SK-N-SH (cell line): ENCODE data around the gene MALRD1. TPM values are rescaled to one million over a fixed set of nuclear protein-coding genes. Genes with fewer than 3 reads are reported as not detected.

Source experiments
- CTCF ChIA-PET: fragments of 300-600, 350-600 bp; formaldehyde crosslinking; extraction: SDS; loops from one replicate; lab custom pipeline; 2021; lab: Yijun Ruan, JAX
- POLR2A ChIA-PET: fragments of 350-600 bp; sonication (Branson Sonifier 250); formaldehyde crosslinking; extraction: SDS; loops from one replicate; lab custom pipeline; 2020; ENCODE audit warnings: antibody characterized with exemption, inconsistent platforms; lab: Yijun Ruan, JAX
- DNase-seq: peaks from one replicate; pipeline ENCODE4 v3.0.0; 2012
- H2AFZ ChIP-seq: fragments of 200-600 bp; sonication (generic); 2 replicates; pipeline ENCODE4 v1.8.1; 2016; ENCODE audit warnings: antibody characterized with exemption, mild to moderate bottlenecking, low read depth
- H3F3A ChIP-seq: fragments of 200-600 bp; sonication (generic); replicated peaks from 2 replicates; pipeline ENCODE3; 2016; ENCODE audit warnings: antibody characterized with exemption, mild to moderate bottlenecking; ENCODE audit not compliant: insufficient read depth
- H3K27ac ChIP-seq, 2 experiments: fragments of 200-500 bp in 1 of 2; fragments of 200-600 bp in 1 of 2; sonication (Bioruptor generic) in 1 of 2; sonication (generic), shearing (Covaris generic) in 1 of 2; 2 replicates each; pipeline versions ENCODE4 v1.5.1 to v1.6.1; 2014 to 2016; ENCODE audit warnings: low read depth in 2 of 2, inconsistent platforms in 1 of 2, low read length in 1 of 2, mild to moderate bottlenecking in 1 of 2, mixed read lengths in 1 of 2
- H3K27me3 ChIP-seq: fragments of 200-600 bp; sonication (generic), shearing (Covaris generic); 2 replicates; pipeline ENCODE4 v1.6.1; 2016; ENCODE audit warnings: mixed run types; ENCODE audit not compliant: insufficient read depth
- H3K36me3 ChIP-seq, 2 experiments: fragments of 200-500 bp in 1 of 2; fragments of 200-600 bp in 1 of 2; sonication (Bioruptor generic) in 1 of 2; sonication (generic) in 1 of 2; replicated peaks in 1 of 2; 2 replicates each; pipeline versions ENCODE3 to v1.5.1; 2014 to 2016; ENCODE audit warnings: low read length in 1 of 2, mild to moderate bottlenecking in 1 of 2; ENCODE audit not compliant: insufficient read depth in 2 of 2, control insufficient read depth in 1 of 2
- H3K4me1 ChIP-seq, 2 experiments: fragments of 200-500 bp in 1 of 2; fragments of 200-600 bp in 1 of 2; sonication (Bioruptor generic) in 1 of 2; sonication (generic), shearing (Covaris generic) in 1 of 2; 2 replicates each; pipeline versions ENCODE4 v1.5.1 to v1.6.1; 2014 to 2016; ENCODE audit warnings: low read depth in 1 of 2, low read length in 1 of 2, mixed run types in 1 of 2; ENCODE audit not compliant: insufficient read depth in 2 of 2, control insufficient read depth in 1 of 2
- H3K4me2 ChIP-seq: fragments of 200-600 bp; sonication (generic), shearing (Covaris generic); 2 replicates; pipeline ENCODE4 v1.6.1; 2017; ENCODE audit warnings: mixed run types
- H3K4me3 ChIP-seq, 2 experiments: fragments of 200-500 bp in 1 of 2; fragments of 200-600 bp in 1 of 2; sonication (Bioruptor generic) in 1 of 2; sonication (generic), shearing (Covaris generic) in 1 of 2; 2 replicates each; pipeline versions ENCODE4 v1.5.1 to v1.8.1; 2014 to 2016; ENCODE audit warnings: low read depth in 2 of 2, inconsistent platforms in 1 of 2, low read length in 1 of 2, mild to moderate bottlenecking in 1 of 2, mixed read lengths in 1 of 2, moderate library complexity in 1 of 2
- H3K79me2 ChIP-seq: fragments of 200-600 bp; sonication (generic); 2 replicates; pipeline ENCODE4 v1.8.1; 2017; ENCODE audit warnings: mild to moderate bottlenecking; ENCODE audit not compliant: insufficient read depth
- H3K9ac ChIP-seq: fragments of 200-600 bp; sonication (generic); 2 replicates; pipeline ENCODE4 v1.6.1; 2017; ENCODE audit warnings: mixed run types
- H3K9me2 ChIP-seq: fragments of 200-600 bp; sonication (generic); 2 replicates; pipeline ENCODE4 v1.6.1; 2017; ENCODE audit warnings: mixed run types
- H3K9me3 ChIP-seq: fragments of 200-600 bp; sonication (generic); 2 replicates; pipeline ENCODE4 v1.6.1; 2017; ENCODE audit warnings: mixed run types, mild to moderate bottlenecking, moderate library complexity
- H4K20me1 ChIP-seq: fragments of 200-600 bp; sonication (generic); 2 replicates; pipeline ENCODE4 v1.6.1; 2017; ENCODE audit warnings: mild to moderate bottlenecking, mixed run types; ENCODE audit not compliant: insufficient read depth
- CTCF ChIP-seq: fragments of 200-600 bp; sonication (generic); IDR thresholded peaks from 2 replicates; pipeline ENCODE4 v1.6.1; 2017; ENCODE audit warnings: antibody characterized with exemption, mild to moderate bottlenecking, moderate library complexity
- FOXJ3 ChIP-seq: sonication (generic); formaldehyde crosslinking; IDR thresholded peaks from 2 replicates; pipeline ENCODE4 v1.5.1; 2020; ENCODE audit warnings: mild to moderate bottlenecking, missing genetic modification reagents
- FOXM1 ChIP-seq: IDR thresholded peaks from 2 replicates; pipeline ENCODE4 v1.4.0; 2012; ENCODE audit warnings: low read depth, mild to moderate bottlenecking
- GABPA ChIP-seq: IDR thresholded peaks from 2 replicates; pipeline ENCODE4 v1.4.0; 2012; ENCODE audit warnings: low read depth, mild to moderate bottlenecking
- MEF2A ChIP-seq: IDR thresholded peaks from 2 replicates; pipeline ENCODE4 v1.4.0; 2012; ENCODE audit warnings: low read depth, borderline replicate concordance
- NRF1 ChIP-seq: IDR thresholded peaks from 2 replicates; pipeline ENCODE4 v1.6.1; 2012; ENCODE audit warnings: low read depth, mild to moderate bottlenecking, low read length
- RAD21 ChIP-seq: IDR thresholded peaks from 2 replicates; pipeline ENCODE4 v1.6.1; 2012; ENCODE audit warnings: mild to moderate bottlenecking, low read length
- REST ChIP-seq: IDR thresholded peaks from 2 replicates; pipeline ENCODE4 v1.6.1; 2012; ENCODE audit warnings: mild to moderate bottlenecking, low read depth, low read length, moderate library complexity
- RXRA ChIP-seq: IDR thresholded peaks from 2 replicates; pipeline ENCODE4 v1.4.0; 2012; ENCODE audit warnings: low read depth, mild to moderate bottlenecking, borderline replicate concordance
- SIN3A ChIP-seq: IDR thresholded peaks from 2 replicates; pipeline ENCODE4 v1.6.1; 2012; ENCODE audit warnings: low read depth, mild to moderate bottlenecking, low read length, moderate library complexity, borderline replicate concordance
- SMC3 ChIP-seq: IDR thresholded peaks from 2 replicates; pipeline ENCODE4 v1.6.1; 2012; ENCODE audit warnings: low read depth, low read length, improper control_type of control experiment
- TAF1 ChIP-seq: IDR thresholded peaks from 2 replicates; pipeline ENCODE4 v1.6.1; 2012; ENCODE audit warnings: low read depth, mild to moderate bottlenecking, low read length, moderate library complexity, borderline replicate concordance
- TCF12 ChIP-seq: IDR thresholded peaks from 2 replicates; pipeline ENCODE4 v1.4.0; 2012
- WGBS: methylation state at CpG from one replicate; pipeline ENCODE4 v1.1.6; 2017; ENCODE audit warnings: low lambda C conversion rate; 5-methylcytosine and 5-hydroxymethylcytosine counted together
- polyA plus RNA-seq, 3 experiments: library from polyadenylated mRNA; depleted of rRNA; stranded (reverse); fragments of >200 nt; gene quantifications; 2 replicates each; pipeline ENCODE4 v1.2.3, GENCODE V29; 2012
- TF ChIP-seq, protein P1 (sequence below): IDR thresholded peaks from 2 replicates; pipeline ENCODE4 v1.4.0; 2012; ENCODE audit warnings: low read depth
- TF ChIP-seq, protein P2 (sequence below): IDR thresholded peaks from 2 replicates; pipeline ENCODE4; 2012

Gene MALRD1
- polyA plus RNA-seq, 1 of the 3 experiments (the other 2 are of a cell fraction) = not detected

DNA sequence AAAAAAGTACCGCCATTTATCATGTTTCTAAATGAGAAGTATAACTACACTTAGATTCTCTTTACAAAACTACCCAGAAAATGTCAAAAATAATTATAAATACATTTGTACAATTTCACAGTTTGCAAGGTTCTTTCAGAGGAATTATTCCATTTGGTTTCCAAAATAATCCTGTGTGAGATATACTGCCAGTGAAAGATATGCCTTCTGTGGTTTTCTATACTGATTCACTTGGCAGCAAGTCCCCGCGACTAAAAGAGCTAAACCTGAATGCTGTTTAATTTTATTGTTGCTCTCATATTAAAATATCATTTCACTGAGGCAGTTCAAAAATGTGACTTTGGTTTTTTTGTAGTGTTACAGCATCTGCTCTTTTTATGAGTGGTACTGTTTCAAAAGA is 402.8 kb downstream of the MALRD1 start (continued):
- no peak for TF ChIP-seq CTCF

DNA sequence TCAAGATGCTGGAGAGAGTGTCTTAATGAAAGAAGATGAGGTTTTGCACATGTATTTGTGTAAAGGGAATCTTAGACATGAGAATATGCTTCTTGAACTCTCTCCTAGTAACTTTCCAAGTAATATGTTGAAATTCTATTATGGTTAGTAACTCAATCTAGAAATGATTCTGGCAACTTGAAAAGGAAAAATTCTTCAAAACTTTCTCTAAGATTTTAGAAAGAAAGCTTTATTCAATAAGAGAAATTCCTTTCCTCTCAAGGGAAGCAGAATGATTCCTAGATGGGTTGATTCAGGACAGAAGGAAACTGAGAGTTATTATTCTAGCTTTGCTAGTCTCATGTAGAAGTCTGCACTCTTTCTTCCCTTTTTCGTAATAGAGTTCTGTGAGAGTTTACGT is 403.3 kb downstream of the MALRD1 start:
- H4K20me1 ChIP-seq = no peaks in the 10 kb centered on the region
- H3K4me1 ChIP-seq = no peaks in the 10 kb centered on the region
- no peak overlapping the region for H3K27ac ChIP-seq
- DNase-seq = no peak
- TF ChIP-seq CTCF = no peak
- no peak for TF ChIP-seq FOXJ3
- TF ChIP-seq, protein P1, sequence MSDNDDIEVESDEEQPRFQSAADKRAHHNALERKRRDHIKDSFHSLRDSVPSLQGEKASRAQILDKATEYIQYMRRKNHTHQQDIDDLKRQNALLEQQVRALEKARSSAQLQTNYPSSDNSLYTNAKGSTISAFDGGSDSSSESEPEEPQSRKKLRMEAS = no peak
- no peak for TF ChIP-seq FOXM1
- no peak for TF ChIP-seq SIN3A
- TF ChIP-seq, protein P2, sequence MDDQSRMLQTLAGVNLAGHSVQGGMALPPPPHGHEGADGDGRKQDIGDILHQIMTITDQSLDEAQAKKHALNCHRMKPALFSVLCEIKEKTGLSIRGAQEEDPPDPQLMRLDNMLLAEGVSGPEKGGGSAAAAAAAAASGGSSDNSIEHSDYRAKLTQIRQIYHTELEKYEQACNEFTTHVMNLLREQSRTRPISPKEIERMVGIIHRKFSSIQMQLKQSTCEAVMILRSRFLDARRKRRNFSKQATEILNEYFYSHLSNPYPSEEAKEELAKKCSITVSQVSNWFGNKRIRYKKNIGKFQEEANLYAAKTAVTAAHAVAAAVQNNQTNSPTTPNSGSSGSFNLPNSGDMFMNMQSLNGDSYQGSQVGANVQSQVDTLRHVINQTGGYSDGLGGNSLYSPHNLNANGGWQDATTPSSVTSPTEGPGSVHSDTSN = no peak
- no peak for TF ChIP-seq RXRA
- TF ChIP-seq, all 33 proteins: peak for 0
- POLR2A ChIA-PET = no interaction called here
- Histone ChIP-seq H3K27me3 (no peaks in the 10 kb centered on the region), H3K4me3 (no peak overlapping the region), H3F3A (no peaks in the 10 kb centered on the region), H2AFZ (no peak overlapping the region), H3K36me3 (no peaks in the 10 kb centered on the region), H3K79me2 (no peaks in the 10 kb centered on the region), H3K9ac (no peak overlapping the region), H3K4me2 (no peak overlapping the region), H3K9me3 (no peaks in the 10 kb centered on the region), H3K9me2 (no peaks in the 10 kb centered on the region)
- CTCF ChIA-PET = interaction anchor here (0.9 to 1.5 kb wide), 3 partner anchors 12 to 104 kb away, joined by 3 to 4 read pairs (median 3); no protein-coding TSS in a partner anchor
- 45% methylated on average over 2 of the region's 2 CpGs for WGBS

DNA sequence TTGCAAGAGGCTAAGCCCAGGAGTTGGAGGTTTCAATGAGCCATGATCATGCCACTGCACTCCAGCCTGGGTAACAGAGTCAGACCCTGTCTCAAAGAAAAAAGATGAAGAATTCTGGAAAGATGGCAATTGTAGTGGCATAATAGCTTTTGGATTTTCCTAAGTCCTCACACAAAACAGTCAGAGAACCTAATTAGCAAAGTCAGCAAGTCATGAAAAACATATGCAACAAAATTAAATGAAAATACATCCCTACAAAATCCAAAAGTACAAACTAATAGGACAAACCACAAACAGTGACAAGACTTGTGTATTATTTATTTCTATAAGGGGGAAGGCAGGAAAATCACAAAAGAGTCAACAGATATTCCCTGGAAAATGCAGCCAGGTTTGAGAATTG is 405.4 kb downstream of the MALRD1 start:
- Histone ChIP-seq H3K4me1 (no peaks in the 10 kb centered on the region), H3K4me3 (no peak overlapping the region), H3K9me2 (no peaks in the 10 kb centered on the region), H3K79me2 (no peaks in the 10 kb centered on the region), H2AFZ (no peak overlapping the region), H3K9me3 (no peaks in the 10 kb centered on the region), H3F3A (no peaks in the 10 kb centered on the region), H3K36me3 (no peaks in the 10 kb centered on the region), H3K27me3 (no peaks in the 10 kb centered on the region), H3K4me2 (no peak overlapping the region), H3K27ac (no peak overlapping the region), H3K9ac (no peak overlapping the region), H4K20me1 (no peaks in the 10 kb centered on the region)
- ChIA-PET CTCF (interaction anchor here (0.7 kb wide), 1 partner anchor 200 kb away, joined by 3 read pairs; no protein-coding TSS in a partner anchor), POLR2A (no interaction called here)
- DNase-seq = no peak
- TF ChIP-seq TCF12 (no peak), REST (no peak), NRF1 (no peak), TAF1 (no peak), MEF2A (no peak), GABPA (no peak), FOXM1 (no peak), SMC3 (no peak), RAD21 (no peak)
